Fibroblast of villous mesenchyme (primary cell): ENCODE measurements around the gene CDH13. TPM values are rescaled to one million over a fixed set of nuclear protein-coding genes. Genes with fewer than 3 reads are reported as not detected.

Experiments used
- DNase-seq: peaks from one replicate; pipeline ENCODE4 v3.0.0-alpha.2; 2010; ENCODE audit warnings: low read depth
- H3K4me3 ChIP-seq: 2 replicates; pipeline ENCODE4 v1.5.1; 2011; ENCODE audit warnings: low read depth, mild to moderate bottlenecking, low read length
- total RNA-seq: library from RNA; depleted of rRNA; stranded (reverse); fragments of >200 nt; gene quantifications from 2 replicates; pipeline ENCODE4 v1.2.3, GENCODE V29; 2012
- TF ChIP-seq, protein P1 (sequence below): IDR thresholded peaks from 2 replicates; pipeline ENCODE4 v1.5.1; 2012; ENCODE audit warnings: low read depth, mild to moderate bottlenecking, low read length; ENCODE audit not compliant: insufficient read depth

Gene CDH13
- total RNA-seq, 1 donor: 47.5 TPM

GRCh38 chr16:83447560-83447959 lies 820.8 kb downstream of the CDH13 start:
- no peak for DNase-seq
- TF ChIP-seq, protein P1, sequence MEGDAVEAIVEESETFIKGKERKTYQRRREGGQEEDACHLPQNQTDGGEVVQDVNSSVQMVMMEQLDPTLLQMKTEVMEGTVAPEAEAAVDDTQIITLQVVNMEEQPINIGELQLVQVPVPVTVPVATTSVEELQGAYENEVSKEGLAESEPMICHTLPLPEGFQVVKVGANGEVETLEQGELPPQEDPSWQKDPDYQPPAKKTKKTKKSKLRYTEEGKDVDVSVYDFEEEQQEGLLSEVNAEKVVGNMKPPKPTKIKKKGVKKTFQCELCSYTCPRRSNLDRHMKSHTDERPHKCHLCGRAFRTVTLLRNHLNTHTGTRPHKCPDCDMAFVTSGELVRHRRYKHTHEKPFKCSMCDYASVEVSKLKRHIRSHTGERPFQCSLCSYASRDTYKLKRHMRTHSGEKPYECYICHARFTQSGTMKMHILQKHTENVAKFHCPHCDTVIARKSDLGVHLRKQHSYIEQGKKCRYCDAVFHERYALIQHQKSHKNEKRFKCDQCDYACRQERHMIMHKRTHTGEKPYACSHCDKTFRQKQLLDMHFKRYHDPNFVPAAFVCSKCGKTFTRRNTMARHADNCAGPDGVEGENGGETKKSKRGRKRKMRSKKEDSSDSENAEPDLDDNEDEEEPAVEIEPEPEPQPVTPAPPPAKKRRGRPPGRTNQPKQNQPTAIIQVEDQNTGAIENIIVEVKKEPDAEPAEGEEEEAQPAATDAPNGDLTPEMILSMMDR: no peak
- no peak overlapping the region for H3K4me3 ChIP-seq

- no peak overlapping the region for H3K4me3 ChIP-seq
- no peak for DNase-seq
- TF ChIP-seq, protein P1: no peak
These were observed 823.1 kb downstream of the CDH13 start for GRCh38 chr16:83449861-83450260.

DNA sequence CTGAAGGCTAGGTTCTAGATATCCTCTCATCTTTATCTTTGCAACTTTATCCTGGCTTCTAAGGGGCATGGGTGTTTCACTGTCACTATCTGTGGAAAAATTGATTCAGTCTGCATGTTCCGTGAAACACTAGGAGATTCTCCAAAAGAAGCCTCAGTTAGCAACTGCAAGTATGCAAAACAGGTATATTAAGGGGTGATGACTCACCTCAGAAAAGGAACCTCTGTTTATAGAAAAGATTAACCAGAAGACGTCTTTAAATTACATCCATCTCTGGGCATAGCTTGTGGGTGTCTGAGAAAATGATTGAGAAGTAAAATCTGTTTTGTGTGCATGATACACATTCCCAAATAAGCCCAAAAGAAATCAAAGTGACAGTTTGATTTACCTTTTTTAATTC lies 827.2 kb downstream of the CDH13 start:
- no peak for DNase-seq
- H3K4me3 ChIP-seq: no peak overlapping the region
- TF ChIP-seq, protein P1: no peak

- TF ChIP-seq, protein P1: no peak
- H3K4me3 ChIP-seq: no peak overlapping the region
- DNase-seq: no peak
These were observed 828.9 kb downstream of the CDH13 start for GRCh38 chr16:83455716-83456115.

- TF ChIP-seq, protein P1: no peak
- H3K4me3 ChIP-seq: no peak overlapping the region
- DNase-seq: no peak
These were observed 830.2 kb downstream of the CDH13 start for GRCh38 chr16:83456934-83457333.

DNA sequence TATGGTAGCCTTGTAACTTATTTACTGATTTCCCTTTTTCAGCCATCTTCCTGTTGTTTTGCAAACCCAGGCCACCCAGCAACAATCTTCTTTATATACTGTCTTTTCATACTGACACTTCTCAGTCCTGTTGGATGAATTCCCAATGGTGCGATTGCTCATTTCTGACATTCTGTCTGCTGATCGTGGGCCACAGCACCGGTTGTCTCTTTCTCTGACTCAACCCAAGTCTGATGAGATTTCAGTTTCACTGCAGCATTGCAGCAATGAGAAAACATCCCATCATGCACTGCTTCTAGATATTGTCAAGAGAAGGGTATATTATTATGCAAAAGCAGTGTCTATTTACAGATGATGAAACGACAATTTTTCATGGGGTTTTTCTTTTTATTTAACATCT lies 831.8 kb downstream of the CDH13 start:
- H3K4me3 ChIP-seq: no peak overlapping the region
- peak; percentile 56 for DNase-seq
- TF ChIP-seq, protein P1: no peak

- H3K4me3 ChIP-seq: no peak overlapping the region
- TF ChIP-seq, protein P1: no peak
- no peak for DNase-seq
These were observed 838.2 kb downstream of the CDH13 start for GRCh38 chr16:83464991-83465390.
